Adrenal gland (tissue), 12 donors: ENCODE measurements around the gene NCOA6. TPM values are rescaled to one million over a fixed set of nuclear protein-coding genes. Genes with fewer than 3 reads are reported as not detected.
"Not testable (repeated sequence)": the region's sequence is repeated elsewhere in the genome, so short reads cannot be mapped to it uniquely, and the experiment has no call there.

Experiments used
- DNase-seq, 7 donors: peaks; one replicate each; pipeline ENCODE4 v3.0.0-alpha.2; 2019 to 2020
- H3K27ac ChIP-seq, 5 donors: fragments of 200-600 bp; sonication (generic) in 4 of 5; 1 replicate in 3 of 5; 2 replicates in 2 of 5; pipeline versions ENCODE4 v1.5.1 to v1.8.0; 2016 to 2020; ENCODE audit warnings: mild to moderate bottlenecking in 1 of 5
- H3K27me3 ChIP-seq: fragments of 200-600 bp; 2 replicates; pipeline ENCODE4 v1.8.0; 2021
- H3K36me3 ChIP-seq, 2 donors: fragments of 200-600 bp; replicated peaks in 1 of 2; 1 replicate in 1 of 2; 2 replicates in 1 of 2; pipeline versions ENCODE4 v1.5.1 to v1.8.0; 2018 to 2022
- H3K4me1 ChIP-seq, 2 donors: fragments of 200-600 bp; replicated peaks in 1 of 2; 1 replicate in 1 of 2; 2 replicates in 1 of 2; pipeline versions ENCODE4 v1.5.1 to v1.8.0; 2018 to 2021
- H3K4me3 ChIP-seq, 4 donors: fragments of 200-600 bp; sonication (generic) in 3 of 4; one replicate each; pipeline ENCODE4 v1.5.1; 2016 to 2018
- H3K9me3 ChIP-seq, 3 donors: fragments of 200-600 bp; sonication (generic) in 1 of 3; replicated peaks in 1 of 3; 1 replicate in 2 of 3; 2 replicates in 1 of 3; pipeline versions ENCODE4 v1.5.1 to v1.8.0; 2016 to 2021
- POLR2A ChIP-seq, 2 donors: fragments of 450-650 bp; IDR thresholded peaks; one replicate each; pipeline ENCODE4 v1.6.1; 2017; ENCODE audit warnings: antibody characterized with exemption in 2 of 2, mild to moderate bottlenecking in 2 of 2, moderate library complexity in 1 of 2
- WGBS, 4 donors: extraction: QIAGEN DNeasy Blood & Tissue Kit in 2 of 4; methylation state at CpG; one replicate each; pipeline versions ENCODE4 v1.1.5 to v1.1.7; 2013 to 2017; 5-methylcytosine and 5-hydroxymethylcytosine counted together
- intact Hi-C, 2 donors: fragments of 100-400 bp; cut with DNase I; formaldehyde crosslinking; loops; one replicate each; pipeline versions ENCODE4 v1.14.1 to v1.15.0; 2022 to 2023
- polyA plus RNA-seq, 3 donors: library from polyadenylated mRNA; stranded (reverse); fragments of 200-250 nt in 2 of 3; fragments of 350-450 nt in 1 of 3; fragmentation: Illumina TruSeq in 1 of 3; extraction: RNeasy Lipid Tissue Mini Kit (QIAGEN cat#74804) in 1 of 3; gene quantifications; one replicate each; pipeline ENCODE4 v1.2.3, GENCODE V29; 2013 to 2014
- total RNA-seq, 9 donors: library from RNA; depleted of rRNA in 4 of 9; stranded (reverse); fragments of >200 nt in 4 of 9; fragments of 120-200 nt in 1 of 9; fragmentation: NEBNext Ultra II Directional in 1 of 9; extraction: Animal tissue kit (Norgen Biotek cat#: 25700) in 1 of 9; gene quantifications; one replicate each; pipeline versions ENCODE4 v1.1.0 to v1.2.4, GENCODE V29; 2013 to 2023
- TF ChIP-seq, protein P1 (sequence below), 6 experiments: fragments of 450-650 bp in 4 of 6; fragments of 200-600 bp in 2 of 6; sonication (generic) in 1 of 6; IDR thresholded peaks; 1 replicate in 5 of 6; 2 replicates in 1 of 6; pipeline versions ENCODE4 v1.5.1 to v1.8.0; 2016 to 2021; ENCODE audit warnings: antibody characterized with exemption in 6 of 6, mild to moderate bottlenecking in 2 of 6, moderate library complexity in 1 of 6
- donor health status: healthy with polysubstance abuse.
- donor health status: Bipolar disorder and iron deficiency.
- donor health status: DM: yes; HTN: yes; CAD: no.
- donor health status: DM: no; HTN: no; CAD: no.
- donor health status: DM: no; HTN: no; CAD: no.
- donor health status: DM: yes; HTN: yes; CAD: no.

Gene NCOA6
- total and polyA plus RNA-seq, 12 donors, result 12.2 to 58.2 (median 21.7) TPM

DNA sequence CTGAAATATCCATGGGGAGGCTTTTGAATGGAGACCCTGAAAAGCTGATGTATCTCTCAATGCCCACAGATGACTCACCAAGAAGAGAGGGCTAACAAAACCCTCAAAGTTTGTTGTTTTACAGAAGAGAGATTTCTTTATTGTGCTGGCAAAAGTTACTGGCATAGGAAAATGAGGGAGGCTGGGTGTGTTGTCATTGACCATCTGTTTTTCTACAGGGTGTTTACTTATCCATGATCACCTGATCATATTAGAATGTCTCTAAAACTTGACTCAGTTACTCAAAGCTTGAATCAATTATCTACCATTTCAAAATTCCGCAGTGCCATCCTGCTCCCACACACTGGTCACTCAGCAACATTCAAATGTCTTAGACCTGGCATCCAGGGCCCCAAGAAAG is 9.8 kb downstream of the NCOA6 start:
- Histone ChIP-seq H3K36me3 (no peaks in the 10 kb centered on the region), H3K4me1 (peaks cover 0 to 26% of the 10 kb centered on the region in 2 donors), H3K4me3 (no peak overlapping the region)

DNA sequence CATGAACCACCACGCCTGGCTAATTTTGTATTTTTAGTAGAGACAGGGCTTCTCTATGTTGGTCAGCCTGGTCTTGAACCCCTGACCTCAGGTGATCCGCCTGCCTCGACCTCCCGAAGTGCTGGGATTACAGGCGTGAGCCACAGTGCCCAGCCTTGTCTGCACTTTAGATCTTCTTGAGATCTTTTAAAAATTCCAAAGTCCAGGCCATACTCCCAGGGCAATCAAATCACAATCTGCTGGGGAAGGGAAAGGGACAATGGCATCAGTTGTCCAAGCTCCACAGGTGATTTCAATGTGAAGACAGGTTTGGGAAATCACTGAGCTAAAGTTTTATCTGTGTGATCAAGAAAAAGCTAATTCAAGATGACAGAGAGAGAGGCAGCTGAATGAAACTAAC is 16.9 kb downstream of the NCOA6 start:
- Histone ChIP-seq H3K4me3 (no peak overlapping the region), H3K27me3 (no peaks in the 10 kb centered on the region), H3K27ac (no peak overlapping the region), H3K4me1 (peaks cover 0 to 19% of the 10 kb centered on the region in 2 donors), H3K36me3 (no peaks in the 10 kb centered on the region), H3K9me3 (no peaks in the 10 kb centered on the region)
- intact Hi-C loops, result no loop called here
- DNase-seq, result no peak
- TF ChIP-seq, protein P1, sequence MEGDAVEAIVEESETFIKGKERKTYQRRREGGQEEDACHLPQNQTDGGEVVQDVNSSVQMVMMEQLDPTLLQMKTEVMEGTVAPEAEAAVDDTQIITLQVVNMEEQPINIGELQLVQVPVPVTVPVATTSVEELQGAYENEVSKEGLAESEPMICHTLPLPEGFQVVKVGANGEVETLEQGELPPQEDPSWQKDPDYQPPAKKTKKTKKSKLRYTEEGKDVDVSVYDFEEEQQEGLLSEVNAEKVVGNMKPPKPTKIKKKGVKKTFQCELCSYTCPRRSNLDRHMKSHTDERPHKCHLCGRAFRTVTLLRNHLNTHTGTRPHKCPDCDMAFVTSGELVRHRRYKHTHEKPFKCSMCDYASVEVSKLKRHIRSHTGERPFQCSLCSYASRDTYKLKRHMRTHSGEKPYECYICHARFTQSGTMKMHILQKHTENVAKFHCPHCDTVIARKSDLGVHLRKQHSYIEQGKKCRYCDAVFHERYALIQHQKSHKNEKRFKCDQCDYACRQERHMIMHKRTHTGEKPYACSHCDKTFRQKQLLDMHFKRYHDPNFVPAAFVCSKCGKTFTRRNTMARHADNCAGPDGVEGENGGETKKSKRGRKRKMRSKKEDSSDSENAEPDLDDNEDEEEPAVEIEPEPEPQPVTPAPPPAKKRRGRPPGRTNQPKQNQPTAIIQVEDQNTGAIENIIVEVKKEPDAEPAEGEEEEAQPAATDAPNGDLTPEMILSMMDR (IDR thresholded peaks at IDR 0.05), result no peak
- no peak for TF ChIP-seq POLR2A (IDR thresholded peaks at IDR 0.05)
- WGBS, 4 donors, result 92 to 100% (median 97%) methylated on average over 2 to 5 of the region's 5 CpGs

More for the DNA sequence above, 9.8 kb downstream of the NCOA6 start:
- TF ChIP-seq, protein P1 (IDR thresholded peaks at IDR 0.05), result no peak
- TF ChIP-seq POLR2A (IDR thresholded peaks at IDR 0.05), result no peak
- Histone ChIP-seq H3K27ac (no peak overlapping the region), H3K27me3 (no peaks in the 10 kb centered on the region), H3K9me3 (no peaks in the 10 kb centered on the region)
- 94 to 100% (median 100%) methylated on average over 1 of the region's 1 CpG for WGBS, 4 donors
- DNase-seq, result no peak
- intact Hi-C loops, result no loop called here

DNA sequence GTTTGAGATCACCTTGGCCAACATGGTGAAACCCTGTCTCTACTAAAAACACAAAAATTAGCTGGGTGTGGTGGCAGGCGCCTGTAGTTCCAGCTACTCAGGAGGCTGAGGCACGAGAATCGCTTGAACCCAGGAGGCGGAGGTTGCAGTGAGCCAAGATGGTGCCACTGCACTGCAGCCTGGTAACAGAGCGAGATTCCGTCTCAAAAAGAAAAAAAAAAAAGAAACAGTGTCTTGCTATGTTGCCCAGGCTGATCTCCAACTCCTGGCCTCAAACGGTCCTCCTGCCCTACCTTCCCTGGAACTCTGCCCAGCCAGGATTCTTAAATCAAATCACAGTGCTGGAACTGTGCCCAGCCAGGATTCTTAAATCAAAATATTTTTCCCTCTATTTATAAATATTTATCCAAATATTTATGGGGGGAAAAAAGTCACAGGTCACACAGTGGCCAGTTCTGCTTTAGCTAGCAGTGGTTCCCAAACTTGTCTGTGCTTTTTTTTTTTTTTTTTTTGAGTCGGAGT is 17.4 kb downstream of the NCOA6 start:
- intact Hi-C loops, H3K9me3 ChIP-seq, H3K27ac ChIP-seq, H3K36me3 ChIP-seq, H3K27me3 ChIP-seq, H3K4me3 ChIP-seq: not testable (repeated sequence)
- 79 to 84% (median 82%) methylated on average over 7 to 8 of the region's 8 CpGs for WGBS, 4 donors
- peak in 4 of 7 donors; percentile 28 to 58 (median 50) for DNase-seq
- peaks cover 0 to 19% of the 10 kb centered on the region in 2 donors for H3K4me1 ChIP-seq

DNA sequence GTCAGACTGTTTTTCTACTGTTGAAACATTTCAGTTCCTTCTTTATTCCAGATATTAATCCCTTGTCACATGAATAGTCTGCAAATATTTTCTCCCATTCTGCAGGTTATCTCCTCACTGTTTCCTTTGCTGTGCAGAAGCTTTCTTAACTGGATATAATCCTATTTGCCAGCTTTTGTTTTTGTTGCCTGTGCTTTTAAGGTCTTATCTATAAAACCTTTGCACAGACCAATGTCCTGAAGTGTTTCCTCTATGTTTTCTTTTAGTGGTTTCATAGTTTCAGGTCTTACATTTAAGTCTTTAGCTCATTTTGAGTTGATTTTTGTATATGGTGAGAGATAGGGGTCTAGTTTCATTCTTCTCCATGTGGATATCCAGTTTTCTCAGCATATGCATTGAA is 19.2 kb downstream of the NCOA6 start:
- intact Hi-C loops, result no loop called here
- H3K9me3 ChIP-seq, result no peaks in the 10 kb centered on the region
- H3K27me3 ChIP-seq, result no peaks in the 10 kb centered on the region
- TF ChIP-seq, protein P1 (IDR thresholded peaks at IDR 0.05), result no peak
- TF ChIP-seq POLR2A (IDR thresholded peaks at IDR 0.05), result no peak
- no peak overlapping the region for H3K4me3 ChIP-seq
- DNase-seq, result no peak
- H3K4me1 ChIP-seq, result peaks cover 0 to 15% of the 10 kb centered on the region in 2 donors
- no peaks in the 10 kb centered on the region for H3K36me3 ChIP-seq
- H3K27ac ChIP-seq, result no peak overlapping the region

DNA sequence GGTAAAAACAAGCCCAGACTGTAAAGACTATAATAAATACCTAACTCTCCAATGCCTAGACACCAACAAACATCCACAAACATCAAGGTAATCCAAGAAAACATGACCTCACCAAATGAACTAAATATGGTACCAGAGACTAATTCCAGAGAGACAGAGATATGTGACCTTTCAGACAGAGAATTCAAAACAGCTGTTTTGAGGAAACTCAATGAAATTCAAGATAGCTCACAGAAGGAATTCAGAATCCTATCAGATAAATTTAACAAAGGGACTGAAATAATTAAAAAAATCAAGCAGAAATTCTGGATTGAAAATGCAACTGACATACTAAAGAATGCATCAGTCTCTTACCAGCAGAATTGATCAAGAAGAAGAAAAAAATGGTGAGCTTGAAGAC is 26.6 kb downstream of the NCOA6 start:
- no peaks in the 10 kb centered on the region for H3K27me3 ChIP-seq
- H3K36me3 ChIP-seq, result no peaks in the 10 kb centered on the region
- H3K4me3 ChIP-seq, result no peak overlapping the region
- no peak for DNase-seq
- peaks cover 0 to 11% of the 10 kb centered on the region in 2 donors for H3K4me1 ChIP-seq
- H3K27ac ChIP-seq, result no peak overlapping the region
- intact Hi-C loops, result no loop called here
- TF ChIP-seq POLR2A (IDR thresholded peaks at IDR 0.05), result no peak
- TF ChIP-seq, protein P1 (IDR thresholded peaks at IDR 0.05), result no peak
- no peaks in the 10 kb centered on the region for H3K9me3 ChIP-seq
